Measurements from ENCODE around the gene CENPS. TPM values are rescaled to one million over a fixed set of nuclear protein-coding genes. Genes with fewer than 3 reads are reported as not detected.

CENPS gene
- total RNA-seq, 2 experiments from 2014 or later = 13.6 to 18.4 TPM

GRCh38 chr1:10399444-10399941, 30.7 kb upstream of the CENPS start:
- CTCF ChIA-PET (ENCODE audit: unreplicated experiment) = interaction anchor here (1.4 kb wide), 1 partner anchor 30 kb away, joined by 4 read pairs; the partner anchor contains the start of gene CENPS

GRCh38 chr1:10400013-10400412, 30.2 kb upstream of the CENPS start:
- Histone ChIP-seq H3K4me3 (ENCODE audit: low read depth, low read length, poor library complexity, severe bottlenecking) (peak overlapping the region; percentile 93), H3K4me1 (ENCODE audit: insufficient read depth, low read length, poor library complexity, severe bottlenecking) (peaks cover 13% of the 10 kb centered on the region), H3K79me2 (ENCODE audit: insufficient read depth, low read depth, low read length) (peaks cover 21% of the 10 kb centered on the region; the same call in 1 of the 2 replicates), H3K9me3 (ENCODE audit: low read length) (0 out of 2 replicates have a peak, but pooled peaks cover 5% of the 10 kb centered on the region), H3K36me3 (ENCODE audit: insufficient read depth, low read length) (peaks cover 48% of the 10 kb centered on the region), H2AFZ (ENCODE audit: low read length) (no peak overlapping the region), H4K20me1 (ENCODE audit: insufficient read depth, low read length) (peaks cover 9% of the 10 kb centered on the region; the same call in 1 of the 2 replicates), H3K9me2 (ENCODE audit: insufficient read depth, low read length) (no peaks in the 10 kb centered on the region), H3K27ac (ENCODE audit: low read depth, low read length, poor library complexity, severe bottlenecking) (no peak overlapping the region), H3K4me2 (ENCODE audit: low read length) (peak overlapping the region; percentile 79)
- ChIA-PET CTCF (ENCODE audit: unreplicated experiment) (interaction anchor here (1.4 kb wide), 1 partner anchor 30 kb away, joined by 4 read pairs; the partner anchor contains the start of gene CENPS), POLR2A (interaction anchor here (0.6 to 2.2 kb wide), 2 partner anchors 12 to 273 kb away, joined by 3 to 22 read pairs; no protein-coding TSS in a partner anchor)
- TF ChIP-seq EZH2phosphoT487 (IDR thresholded peaks at IDR 0.05; ENCODE audit: borderline replicate concordance, low read depth, low read length) = no peak
- TF ChIP-seq CTCF (conservative IDR thresholded peaks at IDR 0.05; ENCODE audit: low read length) = no peak
- no TSS peak for BruUV-seq (replicated peaks)
- no peak for DNase-seq (ENCODE audit: low spot score)
- intact Hi-C loops (cut with micrococcal nuclease; ENCODE audit: unreplicated experiment) = no loop called here

More at GRCh38 chr1:10399444-10399941, 30.7 kb upstream of the CENPS start:
- intact Hi-C loops (cut with micrococcal nuclease; ENCODE audit: unreplicated experiment) = loop anchor here (2.0 kb wide), 1 partner anchor 73 kb away; the partner anchor contains the start of gene DFFA
- peak overlapping the region; percentile 79 for H3K4me2 ChIP-seq (ENCODE audit: low read length)
- H3K9me2 ChIP-seq (ENCODE audit: insufficient read depth, low read length) = no peaks in the 10 kb centered on the region
- peak overlapping the region; percentile 47; the same call in 1 of the 2 replicates for H2AFZ ChIP-seq (ENCODE audit: low read length)
- 0 out of 2 replicates have a peak, but pooled peaks cover 5% of the 10 kb centered on the region for H3K9me3 ChIP-seq (ENCODE audit: low read length)
- POLR2A ChIA-PET = interaction anchor here (0.6 to 2.2 kb wide), 2 partner anchors 12 to 272 kb away, joined by 3 to 22 read pairs; no protein-coding TSS in a partner anchor
- H3K27ac ChIP-seq (ENCODE audit: low read depth, low read length, poor library complexity, severe bottlenecking) = peak overlapping the region; percentile 47
- BruUV-seq (replicated peaks) = TSS peak; percentile 74
- peaks cover 43% of the 10 kb centered on the region for H3K36me3 ChIP-seq (ENCODE audit: insufficient read depth, low read length)
- H3K79me2 ChIP-seq (ENCODE audit: insufficient read depth, low read depth, low read length) = peaks cover 21% of the 10 kb centered on the region; the same call in 1 of the 2 replicates
- DNase-seq (ENCODE audit: low spot score) = peak; percentile 26
- peaks cover 13% of the 10 kb centered on the region for H3K4me1 ChIP-seq (ENCODE audit: insufficient read depth, low read length, poor library complexity, severe bottlenecking)
- TF ChIP-seq EZH2phosphoT487 (IDR thresholded peaks at IDR 0.05; ENCODE audit: borderline replicate concordance, low read depth, low read length) (no peak), CTCF (conservative IDR thresholded peaks at IDR 0.05; ENCODE audit: low read length) (no peak; the same call in 1 of the 2 replicates)
- H3K4me3 ChIP-seq (ENCODE audit: low read depth, low read length, poor library complexity, severe bottlenecking) = peak overlapping the region; percentile 93
- peaks cover 9% of the 10 kb centered on the region; the same call in 1 of the 2 replicates for H4K20me1 ChIP-seq (ENCODE audit: insufficient read depth, low read length)
